GM23338 (cell line): Measurements from ENCODE around the gene UNC93B1.

Experiments used
- CREB1 ChIP-seq: fragments of 250-450 bp; sonication (Bioruptor Pico); IDR thresholded peaks from 2 replicates; pipeline ENCODE4 v1.5.0; 2020; ENCODE audit warnings: low read depth, mild to moderate bottlenecking, moderate library complexity
- CTCF ChIP-seq, 2 experiments: fragments of 200-600 bp in 1 of 2; sonication (generic) in 1 of 2; conservative IDR thresholded peaks; 2 replicates each; pipeline versions ENCODE4 v1.5.1 to v1.6.1; 2016 to 2017; ENCODE audit warnings: antibody characterized with exemption in 2 of 2, low read depth in 2 of 2, mild to moderate bottlenecking in 2 of 2, moderate library complexity in 1 of 2
- EZH2 ChIP-seq: fragments of 200-600 bp; sonication (generic); IDR thresholded peaks from one replicate; pipeline ENCODE4 v1.8.0; 2017; ENCODE audit warnings: antibody characterized with exemption, mild to moderate bottlenecking, low read depth; ENCODE audit not compliant: unreplicated experiment
- EZH2phosphoT487 ChIP-seq: fragments of 200-600 bp; sonication (generic); IDR thresholded peaks from one replicate; pipeline ENCODE4 v1.8.1; 2018; ENCODE audit warnings: antibody characterized with exemption; ENCODE audit not compliant: unreplicated experiment
- TF ChIP-seq, protein P1 (sequence below): IDR thresholded peaks from 2 replicates; pipeline ENCODE4 v1.6.1; 2016; ENCODE audit warnings: antibody characterized with exemption

DNA sequence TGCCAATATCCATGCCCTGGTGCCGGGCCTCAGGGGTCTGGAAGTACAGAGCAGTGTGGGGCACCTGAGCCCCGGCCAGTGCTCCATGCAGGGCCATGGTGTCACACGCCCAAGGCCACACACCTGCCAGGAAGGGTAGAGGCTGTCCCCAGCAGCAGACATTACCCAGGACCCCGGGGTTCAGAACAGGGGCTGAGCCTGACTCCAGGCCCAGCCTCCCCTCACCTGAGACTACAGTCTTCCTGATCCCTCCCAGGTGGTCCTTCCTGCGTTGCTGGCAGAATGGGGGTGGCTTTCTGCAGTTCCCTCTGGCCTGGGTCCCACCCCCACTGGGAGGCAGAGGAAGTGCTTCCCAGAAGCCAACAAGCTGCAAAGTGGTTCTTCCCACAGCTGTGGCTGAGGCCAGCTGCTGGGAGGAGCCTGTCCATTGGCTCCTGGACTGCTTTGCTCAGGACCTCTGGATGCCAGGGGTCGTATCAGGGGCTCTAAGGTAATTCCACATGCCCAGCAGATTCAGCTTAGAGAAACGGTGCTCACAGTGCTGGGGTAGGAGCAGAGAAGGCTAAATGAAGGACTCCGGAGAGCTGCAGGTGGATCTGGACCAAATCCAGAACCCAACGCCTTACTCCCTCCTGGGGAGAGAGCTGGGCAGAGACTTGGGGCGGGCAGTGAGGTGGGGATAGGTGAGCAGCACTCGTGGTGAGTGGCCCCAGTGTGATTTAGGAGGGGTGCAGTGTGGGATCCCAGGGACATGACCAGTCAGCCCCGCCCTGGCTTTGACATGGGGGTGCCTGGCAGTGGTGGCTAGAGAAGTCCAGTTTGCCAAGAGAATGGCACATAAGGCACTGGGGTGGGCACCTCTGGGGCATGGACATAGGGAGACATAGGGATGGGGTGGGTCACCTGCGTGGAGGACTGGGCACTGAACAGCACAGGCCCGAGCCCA lies 47.6 kb upstream of the UNC93B1 start:
- TF ChIP-seq, protein P1, sequence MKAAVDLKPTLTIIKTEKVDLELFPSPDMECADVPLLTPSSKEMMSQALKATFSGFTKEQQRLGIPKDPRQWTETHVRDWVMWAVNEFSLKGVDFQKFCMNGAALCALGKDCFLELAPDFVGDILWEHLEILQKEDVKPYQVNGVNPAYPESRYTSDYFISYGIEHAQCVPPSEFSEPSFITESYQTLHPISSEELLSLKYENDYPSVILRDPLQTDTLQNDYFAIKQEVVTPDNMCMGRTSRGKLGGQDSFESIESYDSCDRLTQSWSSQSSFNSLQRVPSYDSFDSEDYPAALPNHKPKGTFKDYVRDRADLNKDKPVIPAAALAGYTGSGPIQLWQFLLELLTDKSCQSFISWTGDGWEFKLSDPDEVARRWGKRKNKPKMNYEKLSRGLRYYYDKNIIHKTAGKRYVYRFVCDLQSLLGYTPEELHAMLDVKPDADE: no peak
- TF ChIP-seq CTCF (conservative IDR thresholded peaks at IDR 0.05; ENCODE audit: low read depth in 2 of 2) (no peak), EZH2phosphoT487 (no peak), EZH2 (no peak), CREB1 (CRISPR knock-in tag) (no peak)
